GM20431 (cell line): ENCODE data around the gene USP10.
"Not testable (repeated sequence)": the region's sequence is repeated elsewhere in the genome, so short reads cannot be mapped to it uniquely, and the experiment has no call there.

ENCODE experiments used
- in situ Hi-C: fragments of 300-500 bp; cut with MseI, MboI; formaldehyde crosslinking; loops from one replicate; pipeline ENCODE4 v1.15.0; 2020; ENCODE audit warnings: low sequenced_read_pairs; ENCODE audit not compliant: unreplicated experiment

USP10 gene

DNA sequence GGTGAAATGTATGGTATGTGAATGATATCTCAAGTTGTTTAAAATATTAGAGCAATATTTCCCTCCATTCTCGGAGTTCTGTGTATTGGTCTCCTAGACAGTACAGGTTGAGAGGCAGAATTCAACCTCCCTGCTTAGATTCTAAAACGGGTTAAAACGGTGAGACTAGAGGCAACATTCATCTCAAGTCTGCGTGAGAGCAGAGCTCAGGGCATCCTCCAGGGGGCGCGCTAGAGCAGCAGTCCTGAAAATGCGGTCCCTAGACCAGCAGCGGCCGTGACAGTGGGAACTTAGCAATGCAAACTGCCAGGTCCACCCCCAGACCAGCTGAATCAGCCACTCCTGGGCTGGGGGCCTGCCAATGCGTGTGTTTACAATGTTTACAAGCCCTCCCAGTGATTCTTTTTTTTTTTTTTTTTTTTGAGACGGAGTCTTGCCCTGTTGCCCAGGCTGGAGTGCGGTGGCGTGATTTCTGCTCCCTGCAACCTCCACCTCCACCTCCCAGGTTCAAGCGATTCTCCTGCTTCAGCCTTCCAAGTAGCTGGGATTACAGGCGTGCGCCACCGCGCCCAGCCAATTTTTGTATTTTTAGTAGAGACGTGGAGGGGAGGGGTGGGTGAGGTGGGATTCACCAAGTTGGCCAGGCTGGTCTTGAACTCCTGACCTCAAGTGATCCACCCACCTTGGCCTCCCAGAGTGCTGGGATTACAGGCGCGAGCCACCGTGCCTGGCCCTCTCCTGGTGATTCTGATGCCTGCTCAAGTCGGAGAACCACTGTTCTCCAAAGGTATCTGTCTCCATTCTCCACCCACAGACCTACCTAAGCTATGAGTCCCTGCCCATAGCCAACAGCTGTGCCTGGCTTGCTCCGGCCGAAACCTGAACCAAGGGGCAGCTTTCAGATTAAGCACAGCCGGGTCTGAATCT is 27.3 kb upstream of the USP10 start:
- in situ Hi-C loops = no loop called here

GRCh38 chr16:84673203-84673535 is 26.6 kb upstream of the USP10 start:
- in situ Hi-C loops = no loop called here

GRCh38 chr16:84673561-84673960 is 26.2 kb upstream of the USP10 start:
- in situ Hi-C loops = no loop called here

GRCh38 chr16:84675423-84675822 is 24.4 kb upstream of the USP10 start:
- in situ Hi-C loops = no loop called here

GRCh38 chr16:84675884-84676283 is 23.9 kb upstream of the USP10 start:
- in situ Hi-C loops = no loop called here

DNA sequence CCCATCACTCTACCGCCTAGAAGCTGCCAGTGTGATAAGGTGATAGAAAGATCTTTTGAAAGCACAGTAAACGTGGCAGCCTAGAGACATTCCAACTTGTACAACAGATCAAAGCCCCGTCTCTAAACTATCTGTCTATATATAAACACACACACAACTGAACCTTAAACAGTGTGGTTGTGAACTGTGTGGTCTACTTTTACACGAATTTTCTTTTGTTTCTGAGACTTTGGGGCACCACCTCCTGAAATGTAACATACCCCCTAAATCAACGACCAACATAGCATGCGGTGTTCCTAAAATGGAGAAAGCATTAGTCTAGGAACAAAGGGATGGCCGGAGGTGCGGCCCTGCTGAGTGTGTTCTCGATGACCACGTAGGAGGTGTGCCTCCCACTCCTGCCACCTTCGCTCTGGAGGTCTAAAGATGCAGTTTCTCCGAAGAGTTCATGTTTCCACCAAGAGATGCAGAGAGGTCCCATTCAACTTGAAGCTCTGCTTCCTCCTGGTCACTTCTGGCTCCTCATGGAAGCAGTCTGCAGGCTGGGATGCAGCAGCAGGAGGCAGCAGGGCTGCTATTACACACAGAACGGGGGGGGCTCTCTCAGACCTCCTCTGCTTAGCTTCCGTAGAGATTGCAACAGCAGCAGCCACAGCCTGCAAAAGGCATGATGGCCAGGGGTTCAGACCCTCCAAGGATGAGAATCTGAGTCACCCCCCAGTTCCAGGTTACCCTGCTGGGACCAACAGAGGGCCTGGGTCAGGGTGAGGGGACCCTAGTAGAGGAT is 22.6 kb upstream of the USP10 start:
- in situ Hi-C loops = no loop called here

DNA sequence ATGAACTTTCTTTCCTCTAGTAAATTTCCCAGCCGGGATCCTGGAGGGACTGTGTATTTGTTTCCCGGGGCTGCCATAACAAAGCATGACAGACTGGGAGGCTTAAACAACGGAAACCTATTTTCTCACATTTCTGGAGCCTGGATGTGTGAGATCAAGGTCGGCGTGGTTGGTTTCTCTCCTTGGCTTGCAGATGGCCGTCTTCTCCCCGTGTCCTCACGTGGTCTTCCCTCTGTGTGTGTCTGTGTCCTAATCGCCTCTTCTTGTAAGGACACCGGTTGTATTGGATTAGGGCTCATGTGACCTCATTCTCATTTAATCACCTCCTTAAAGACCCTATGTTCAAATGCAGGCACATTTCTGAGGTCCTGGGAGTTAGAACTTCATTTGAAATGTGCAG is 22.0 kb upstream of the USP10 start:
- in situ Hi-C loops = no loop called here

DNA sequence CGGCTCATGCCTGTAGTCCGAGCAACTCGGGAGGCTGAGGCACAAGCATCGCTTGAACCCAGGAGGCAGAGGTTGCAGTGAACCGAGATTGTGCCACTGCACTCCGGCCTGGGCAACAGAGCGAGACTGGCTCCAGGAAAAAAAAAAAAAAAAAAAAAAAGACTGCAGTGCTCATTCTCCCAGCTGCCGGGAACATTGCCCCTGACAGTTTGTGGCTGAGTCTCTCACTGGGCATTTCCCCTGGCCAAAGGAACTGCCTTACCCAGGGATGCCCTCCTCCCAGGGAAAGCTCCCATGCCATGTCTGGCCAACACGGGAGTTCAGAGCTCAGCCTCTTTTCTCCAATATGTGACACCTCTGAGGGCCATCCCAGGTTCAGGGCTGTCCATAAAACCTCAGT is 21.3 kb upstream of the USP10 start:
- in situ Hi-C loops = no loop called here

- in situ Hi-C loops = no loop called here
Measured at GRCh38 chr16:84680165-84680842, 19.5 kb upstream of the USP10 start.

DNA sequence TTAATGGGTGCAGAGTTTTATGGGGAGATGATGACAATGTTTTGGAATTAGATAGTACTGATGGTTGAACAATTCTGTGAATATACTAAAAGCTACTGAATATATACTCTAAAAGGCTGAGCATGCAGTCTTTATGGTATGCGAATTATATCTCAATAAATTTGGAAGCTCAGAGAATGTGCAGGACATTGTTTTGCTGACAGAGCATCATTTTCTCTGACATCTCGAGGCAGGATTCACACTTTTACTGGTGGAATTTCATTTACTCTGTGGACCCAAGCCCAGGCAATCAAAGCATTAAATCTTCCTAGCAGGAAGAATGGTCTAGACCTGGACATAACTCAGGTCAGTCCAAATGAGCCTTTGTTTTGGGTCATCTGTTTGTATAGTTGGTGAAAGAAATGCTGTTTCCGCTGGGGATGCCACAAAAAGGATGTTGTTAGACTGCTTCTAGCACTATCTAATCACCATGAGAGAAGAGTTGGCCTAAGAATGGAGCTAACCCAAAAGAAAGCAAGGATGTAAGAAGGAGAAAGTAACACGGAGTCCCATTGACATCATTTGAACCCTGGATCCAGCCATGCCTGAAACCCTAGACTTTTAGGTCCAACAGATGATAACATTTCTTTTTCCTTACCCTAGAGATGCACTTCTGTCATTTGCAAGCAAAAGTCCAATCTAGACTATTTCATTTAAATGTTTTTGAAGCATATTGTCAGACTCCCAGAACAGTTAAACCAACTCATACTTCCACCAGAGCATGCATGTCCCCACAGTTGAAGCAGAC is 18.8 kb upstream of the USP10 start:
- in situ Hi-C loops = no loop called here

GRCh38 chr16:84683691-84684591 is 15.9 kb upstream of the USP10 start:
- in situ Hi-C loops = no loop called here

DNA sequence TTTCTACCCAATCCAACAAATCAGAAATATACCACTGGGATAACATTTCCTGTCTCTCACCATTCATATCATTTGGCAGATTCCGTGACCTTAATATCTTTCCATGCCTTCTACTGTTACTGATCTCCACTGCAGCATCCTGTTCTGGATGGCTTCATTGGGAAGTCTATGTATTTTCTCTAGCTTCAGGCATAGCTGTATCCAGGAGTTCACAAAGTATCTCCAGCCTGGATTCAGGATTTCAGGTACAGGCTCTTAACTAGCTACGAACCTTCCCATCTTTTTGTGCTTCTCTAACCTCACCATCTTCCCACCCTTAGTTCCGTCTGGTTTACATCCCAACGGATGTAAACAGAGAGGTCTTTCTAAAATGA is 15.2 kb upstream of the USP10 start:
- in situ Hi-C loops = no loop called here

DNA sequence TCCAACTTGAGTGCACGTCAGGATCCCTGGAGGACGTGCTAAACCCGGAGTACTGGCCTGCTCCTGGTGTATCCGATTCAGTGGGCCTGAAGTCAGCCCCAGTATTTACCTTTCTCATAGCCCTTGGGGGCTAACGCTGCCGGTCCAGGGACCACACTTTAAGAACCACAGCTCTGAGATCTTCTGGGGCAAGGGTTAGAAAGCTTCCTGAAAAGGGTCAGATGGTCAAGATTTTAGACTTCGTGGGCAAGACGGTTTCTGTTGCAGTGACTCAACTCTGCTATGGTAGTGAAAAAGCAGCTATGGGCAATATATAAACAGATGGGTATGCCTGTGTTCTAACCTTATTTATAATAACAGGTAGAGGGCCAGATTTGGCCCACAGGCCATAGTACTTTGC is 14.6 kb upstream of the USP10 start:
- in situ Hi-C loops = no loop called here

- in situ Hi-C loops = no loop called here
Measured at GRCh38 chr16:84686707-84687298, 13.0 kb upstream of the USP10 start.

GRCh38 chr16:84687715-84688114 is 12.1 kb upstream of the USP10 start:
- in situ Hi-C loops = no loop called here

DNA sequence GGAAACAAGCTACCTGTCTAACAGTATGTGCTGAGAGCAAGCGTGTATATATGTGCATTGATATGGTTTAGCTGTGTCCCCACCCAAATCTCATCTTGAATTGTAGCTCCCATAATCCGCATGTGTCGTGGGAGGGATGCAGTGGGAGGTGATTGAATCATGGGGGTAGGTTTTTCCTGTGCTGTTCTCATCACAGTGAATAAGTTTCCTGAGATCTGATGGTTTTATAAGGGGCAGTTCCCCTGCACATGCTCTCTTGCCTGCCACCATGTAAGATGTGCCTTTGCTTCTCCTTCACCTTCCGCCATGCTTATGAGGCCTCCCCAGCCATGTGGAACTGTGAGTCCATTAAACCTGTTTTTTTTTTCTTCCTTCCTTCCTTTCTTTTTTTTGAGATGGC is 11.6 kb upstream of the USP10 start:
- in situ Hi-C loops = not testable (repeated sequence)

DNA sequence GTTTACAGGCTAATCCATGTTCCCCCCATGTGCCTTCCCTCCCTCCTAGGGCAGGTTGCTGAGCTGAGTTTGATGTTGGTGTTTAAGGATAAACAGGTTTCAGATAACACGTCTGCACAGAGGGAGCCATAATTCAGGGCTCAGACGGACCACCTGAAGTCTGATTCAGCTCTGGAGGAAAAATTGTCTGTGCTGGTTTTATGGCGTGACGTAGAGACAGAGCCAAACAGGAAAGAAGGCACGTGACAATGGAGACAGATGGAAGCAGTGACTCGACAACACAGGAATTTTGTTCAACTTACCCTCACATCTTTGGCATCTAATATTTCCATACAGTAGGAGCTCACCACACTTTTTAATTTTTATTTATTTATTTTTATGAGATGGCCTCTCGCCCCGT is 10.7 kb upstream of the USP10 start:
- in situ Hi-C loops = no loop called here

DNA sequence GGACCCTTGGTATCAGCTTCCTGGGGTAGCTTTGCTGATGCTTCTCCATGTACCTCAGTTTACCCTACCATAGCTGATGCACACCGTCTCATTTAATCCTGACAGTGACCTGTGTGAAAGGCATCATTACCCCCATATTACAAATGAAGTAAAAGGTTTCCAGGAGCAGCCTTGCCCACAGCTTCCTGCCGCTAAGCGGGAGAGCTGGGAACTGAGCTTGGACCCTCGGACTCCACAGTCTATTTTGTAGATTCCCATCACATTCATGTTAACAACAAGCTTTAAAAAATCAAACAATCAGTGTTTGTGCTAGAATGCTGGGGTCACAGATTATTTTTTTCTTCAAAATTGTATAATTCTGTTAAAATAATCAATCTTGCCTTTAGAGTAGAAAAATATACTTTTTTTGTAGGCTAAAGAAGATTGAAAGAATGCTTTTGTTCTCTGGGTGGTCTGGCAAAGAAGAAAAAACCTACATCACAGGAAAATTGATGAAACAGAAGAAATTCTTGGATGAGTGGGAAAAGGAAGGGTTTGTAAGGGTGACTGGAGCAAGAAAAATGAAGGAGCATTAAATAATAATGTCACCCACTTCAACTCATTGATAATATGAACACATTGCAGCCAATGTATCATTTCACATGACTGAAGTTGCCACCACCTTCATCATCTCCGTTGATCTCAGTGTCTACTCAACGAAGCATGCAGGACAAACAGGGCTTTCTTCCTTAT is 9.5 kb upstream of the USP10 start:
- in situ Hi-C loops = no loop called here
